Measurements from ENCODE around the gene SLC6A9. TPM values are rescaled to one million over a fixed set of nuclear protein-coding genes. Genes with fewer than 3 reads are reported as not detected.

The SLC6A9 gene
- polyA plus RNA-seq, 2 of the 4 experiments (the other 2 are of a cell fraction), result 9.0 to 17.7 TPM

GRCh38 chr1:44013949-44014348 lies 17.3 kb downstream of the SLC6A9 start:
- Histone ChIP-seq H3K4me3 (no peak overlapping the region), H3K9me3 (no peaks in the 10 kb centered on the region), H3K4me1 (0 out of 3 replicates have a peak, but pooled peaks cover 3% of the 10 kb centered on the region), H3K27ac (no peak overlapping the region), H3K4me2 (no peak overlapping the region)
- TF ChIP-seq HEYL (CRISPR knock-in tag; IDR thresholded peaks at IDR 0.05) (no peak), EHMT2 (IDR thresholded peaks at IDR 0.05; ENCODE audit: low read depth) (no peak), SREBF2 (IDR thresholded peaks at IDR 0.05) (no peak), ZC3H11A (IDR thresholded peaks at IDR 0.05) (no peak), REST (IDR thresholded peaks at IDR 0.05) (no peak), HOXA7 (CRISPR knock-in tag; IDR thresholded peaks at IDR 0.05) (no peak), POLR2A (IDR thresholded peaks at IDR 0.05; ENCODE audit: low read length) (no peak), SMC3 (IDR thresholded peaks at IDR 0.05) (no peak), KDM1A (IDR thresholded peaks at IDR 0.05; ENCODE audit: low read depth) (no peak), GATA3 (IDR thresholded peaks at IDR 0.05; ENCODE audit: borderline replicate concordance) (no peak), ESRRA (IDR thresholded peaks at IDR 0.05; ENCODE audit: borderline replicate concordance, low read length) (no peak), BHLHE40 (IDR thresholded peaks at IDR 0.05; ENCODE audit: low read depth, low read length) (no peak), ZSCAN20 (CRISPR knock-in tag; IDR thresholded peaks at IDR 0.05) (no peak), MAX (IDR thresholded peaks at IDR 0.05) (no peak), MYC (IDR thresholded peaks at IDR 0.05; ENCODE audit: borderline replicate concordance, low read length) (no peak), CEBPB (IDR thresholded peaks at IDR 0.05) (no peak), MAFK (IDR thresholded peaks at IDR 0.05; ENCODE audit: partially characterized antibody) (no peak), PBX3 (IDR thresholded peaks at IDR 0.05) (no peak), CBX8 (IDR thresholded peaks at IDR 0.05) (no peak), RFX5 (IDR thresholded peaks at IDR 0.05) (no peak)
- 85% methylated on average over 5 of the region's 5 CpGs for WGBS (ENCODE audit: missing lambda C conversion rate)
- CTCF ChIA-PET, result interaction anchor here (1.1 to 25.3 kb wide), 4 partner anchors 12 to 34 kb away, joined by 4 to 412 read pairs (median 32); no protein-coding TSS in a partner anchor
- POLR2A ChIA-PET, result no interaction called here
- DNase-seq (ENCODE audit: low read depth in 1 of 2, low spot score in 1 of 2) (no peak), ATAC-seq (no peak), FAIRE-seq (no peak)

GRCh38 chr1:44012941-44013609 lies 18.2 kb downstream of the SLC6A9 start:
- WGBS (ENCODE audit: missing lambda C conversion rate), result 94% methylated on average over 6 of the region's 13 CpGs
- H3K4me1 ChIP-seq, result 0 out of 3 replicates have a peak, but pooled peaks cover 3% of the 10 kb centered on the region
- ATAC-seq (no peak), FAIRE-seq (no peak), DNase-seq (ENCODE audit: low read depth in 1 of 2, low spot score in 1 of 2) (no peak)
- ChIA-PET CTCF (interaction anchor here (3.2 to 25.3 kb wide), 2 partner anchors 11 to 35 kb away, joined by 15 to 412 read pairs; no protein-coding TSS in a partner anchor), POLR2A (no interaction called here)
- no peaks in the 10 kb centered on the region for H3K9me3 ChIP-seq
- H3K4me3 ChIP-seq, result no peak overlapping the region
- H3K27ac ChIP-seq, result no peak overlapping the region
- no peak overlapping the region for H3K4me2 ChIP-seq
- TF ChIP-seq CHD2 (IDR thresholded peaks at IDR 0.05; ENCODE audit: low read length, partially characterized antibody) (no peak), PBX3 (IDR thresholded peaks at IDR 0.05) (no peak)
